Measurements from ENCODE around the gene MYO3A. TPM values are rescaled to one million over a fixed set of nuclear protein-coding genes. Genes with fewer than 3 reads are reported as not detected.

Gene MYO3A
- total and polyA plus RNA-seq, 12 donors = under 0.01 to 0.17 TPM; not detected in 10

- 88 to 91% methylated on average over 3 of the region's 3 CpGs for WGBS, 2 donors
These were observed 153.6 kb downstream of the MYO3A start for GRCh38 chr10:26087666-26088065.

GRCh38 chr10:26090026-26090425 is 156.0 kb downstream of the MYO3A start:
- no peak overlapping the region for H3K4me3 ChIP-seq
- TF ChIP-seq CTCF (IDR thresholded peaks at IDR 0.05) = no peak
- H3K27me3 ChIP-seq = no peaks in the 10 kb centered on the region
- no peak for ATAC-seq
- no peaks in the 10 kb centered on the region for H3K36me3 ChIP-seq
- no peak overlapping the region for H3K27ac ChIP-seq
- DNase-seq = no peak
- intact Hi-C loops (cut with DNase I) = no loop called here
- H3K4me1 ChIP-seq = no peaks in the 10 kb centered on the region
- no peaks in the 10 kb centered on the region for H3K9me3 ChIP-seq
- WGBS, 2 donors = 85 to 93% methylated on average over 5 of the region's 5 CpGs

More at GRCh38 chr10:26087666-26088065, 153.6 kb downstream of the MYO3A start:
- no peaks in the 10 kb centered on the region for H3K27me3 ChIP-seq
- ATAC-seq (no peak), DNase-seq (no peak)
- no peak for TF ChIP-seq CTCF (IDR thresholded peaks at IDR 0.05)
- H3K27ac ChIP-seq = no peak overlapping the region
- intact Hi-C loops (cut with DNase I) = no loop called here
- H3K36me3 ChIP-seq = no peaks in the 10 kb centered on the region
- no peaks in the 10 kb centered on the region for H3K4me1 ChIP-seq
- H3K4me3 ChIP-seq = no peak overlapping the region
- no peaks in the 10 kb centered on the region for H3K9me3 ChIP-seq

- intact Hi-C loops (cut with DNase I) = no loop called here
- 72 to 82% methylated on average over 1 of the region's 1 CpG for WGBS, 2 donors
These were observed 156.7 kb downstream of the MYO3A start for GRCh38 chr10:26090762-26091161.

GRCh38 chr10:26093229-26093628 is 159.2 kb downstream of the MYO3A start:
- DNase-seq = no peak
- Histone ChIP-seq H3K27ac (no peak overlapping the region), H3K4me3 (no peak overlapping the region), H3K9me3 (peaks cover 0 to 9% (median 0%) of the 10 kb centered on the region in 11 donors), H3K36me3 (no peaks in the 10 kb centered on the region), H3K27me3 (no peaks in the 10 kb centered on the region), H3K4me1 (no peaks in the 10 kb centered on the region)
- WGBS, 2 donors = 77 to 81% methylated on average over 1 of the region's 1 CpG
- no peak for TF ChIP-seq CTCF (IDR thresholded peaks at IDR 0.05)
- intact Hi-C loops (cut with DNase I) = no loop called here
- no peak for ATAC-seq

More at GRCh38 chr10:26090762-26091161, 156.7 kb downstream of the MYO3A start:
- DNase-seq (no peak), ATAC-seq (no peak)
- no peaks in the 10 kb centered on the region for H3K4me1 ChIP-seq
- H3K36me3 ChIP-seq = no peaks in the 10 kb centered on the region
- no peaks in the 10 kb centered on the region for H3K27me3 ChIP-seq
- no peak overlapping the region for H3K4me3 ChIP-seq
- no peaks in the 10 kb centered on the region for H3K9me3 ChIP-seq
- no peak for TF ChIP-seq CTCF (IDR thresholded peaks at IDR 0.05)
- H3K27ac ChIP-seq = no peak overlapping the region

All from heart right ventricle (tissue), 16 donors.